Fibroblast of lung (primary cell): ENCODE data around the gene PLEKHH2.

ENCODE experiments used
- EZH2 ChIP-seq: IDR thresholded peaks from 2 replicates; pipeline ENCODE4 v1.5.1; 2012; ENCODE audit warnings: low read length, control low read depth, mild to moderate bottlenecking; ENCODE audit errors: missing control alignments
- TF ChIP-seq, protein P1 (sequence below), 2 donors: IDR thresholded peaks in 1 of 2; conservative IDR thresholded peaks in 1 of 2; 1 replicate in 1 of 2; 2 replicates in 1 of 2; pipeline ENCODE4 v1.5.1; 2011 to 2012; ENCODE audit warnings: low read length in 2 of 2, control low read depth in 1 of 2, inconsistent platforms in 1 of 2, low read depth in 1 of 2, mild to moderate bottlenecking in 1 of 2

DNA sequence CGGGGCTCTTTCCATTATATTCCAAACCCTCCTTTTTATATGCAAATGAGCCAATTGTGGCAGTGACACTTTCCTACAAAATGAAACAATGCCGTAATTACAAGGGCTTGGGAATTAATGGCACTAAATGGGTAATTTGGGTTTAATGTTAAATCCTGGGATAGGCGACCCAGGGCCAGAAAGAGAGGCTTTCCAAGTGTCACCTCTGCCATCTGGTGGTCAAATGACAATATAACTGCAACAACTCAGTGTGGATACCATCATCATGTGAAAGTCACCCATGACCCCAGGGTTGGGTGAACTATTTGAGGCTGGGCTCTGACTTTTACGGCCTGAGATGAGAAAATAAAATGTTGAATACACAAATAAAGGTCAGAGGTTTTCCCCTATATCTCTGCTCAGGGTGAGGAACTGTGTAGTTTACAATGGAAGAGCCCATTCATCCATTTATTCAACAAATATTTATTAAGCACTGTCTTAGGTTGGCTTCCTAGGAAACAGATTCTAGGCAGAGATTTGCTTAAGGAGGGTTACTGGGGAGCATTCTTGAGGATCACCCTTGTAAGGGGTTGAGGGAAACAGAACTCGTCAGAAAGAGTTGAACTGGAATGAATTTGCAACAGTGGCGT lies 27.7 kb upstream of the PLEKHH2 start:
- TF ChIP-seq, protein P1, sequence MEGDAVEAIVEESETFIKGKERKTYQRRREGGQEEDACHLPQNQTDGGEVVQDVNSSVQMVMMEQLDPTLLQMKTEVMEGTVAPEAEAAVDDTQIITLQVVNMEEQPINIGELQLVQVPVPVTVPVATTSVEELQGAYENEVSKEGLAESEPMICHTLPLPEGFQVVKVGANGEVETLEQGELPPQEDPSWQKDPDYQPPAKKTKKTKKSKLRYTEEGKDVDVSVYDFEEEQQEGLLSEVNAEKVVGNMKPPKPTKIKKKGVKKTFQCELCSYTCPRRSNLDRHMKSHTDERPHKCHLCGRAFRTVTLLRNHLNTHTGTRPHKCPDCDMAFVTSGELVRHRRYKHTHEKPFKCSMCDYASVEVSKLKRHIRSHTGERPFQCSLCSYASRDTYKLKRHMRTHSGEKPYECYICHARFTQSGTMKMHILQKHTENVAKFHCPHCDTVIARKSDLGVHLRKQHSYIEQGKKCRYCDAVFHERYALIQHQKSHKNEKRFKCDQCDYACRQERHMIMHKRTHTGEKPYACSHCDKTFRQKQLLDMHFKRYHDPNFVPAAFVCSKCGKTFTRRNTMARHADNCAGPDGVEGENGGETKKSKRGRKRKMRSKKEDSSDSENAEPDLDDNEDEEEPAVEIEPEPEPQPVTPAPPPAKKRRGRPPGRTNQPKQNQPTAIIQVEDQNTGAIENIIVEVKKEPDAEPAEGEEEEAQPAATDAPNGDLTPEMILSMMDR (conservative IDR thresholded peaks at IDR 0.05 in 1 of 2, IDR thresholded peaks at IDR 0.05 in 1 of 2; ENCODE audit: low read depth in 1 of 2, low read length in 2 of 2): peak; percentile 55 to 65
- no peak for TF ChIP-seq EZH2
